OCI-LY1 (cell line): Measurements from ENCODE around the gene QPRT.

Experiments used
- EZH2 ChIP-seq: fragments of 200-600 bp; sonication (generic), shearing (Covaris generic); IDR thresholded peaks from 2 replicates; pipeline ENCODE4 v1.8.0; 2017; ENCODE audit warnings: borderline replicate concordance, mixed run types, mild to moderate bottlenecking, antibody characterized with exemption, low read length, moderate library complexity, mixed read lengths
- TF ChIP-seq, protein P1 (sequence below): fragments of 200-600 bp; sonication (generic), shearing (Covaris generic); IDR thresholded peaks from 2 replicates; pipeline ENCODE4 v1.5.1; 2017; ENCODE audit warnings: mild to moderate bottlenecking, antibody characterized with exemption, low read length, moderate library complexity, mixed read lengths

DNA sequence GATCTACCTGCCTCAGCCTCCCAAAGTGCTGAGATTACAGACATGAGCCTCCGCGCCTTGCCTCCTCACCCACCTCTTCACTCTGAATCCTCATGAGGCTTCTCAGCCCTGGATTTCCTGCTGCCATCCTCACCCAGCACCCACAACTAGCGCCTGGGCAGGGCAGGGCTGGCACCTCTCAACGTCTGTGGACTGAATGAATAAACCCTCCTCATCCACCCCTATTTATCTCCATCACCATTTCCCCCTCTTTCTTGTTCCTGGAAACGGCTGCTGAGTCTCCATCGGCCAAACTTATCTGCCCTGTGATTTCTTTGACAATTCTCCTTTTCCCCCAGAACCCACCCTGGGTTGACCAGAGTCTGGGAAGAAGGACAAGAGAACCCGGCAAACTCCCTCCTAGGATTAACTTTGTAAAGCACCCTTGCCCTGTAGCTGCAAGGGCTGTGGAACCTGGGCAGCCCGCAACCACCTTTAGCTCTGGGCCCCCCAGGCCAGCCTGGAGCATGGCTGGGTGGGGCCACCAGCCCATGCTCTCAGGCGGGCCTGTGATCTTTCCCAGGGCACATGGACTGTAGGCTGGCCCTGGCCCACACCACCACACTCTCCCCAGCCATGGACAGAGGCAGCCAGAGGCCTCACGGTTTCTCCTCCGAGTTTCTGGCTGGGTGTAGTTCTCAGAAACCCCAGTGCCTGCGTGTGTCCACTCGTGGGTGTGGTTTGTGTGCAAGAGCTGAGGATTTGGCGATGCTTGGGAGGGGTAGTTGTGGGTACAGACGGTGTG, 13.5 kb upstream of the QPRT start:
- TF ChIP-seq, protein P1, sequence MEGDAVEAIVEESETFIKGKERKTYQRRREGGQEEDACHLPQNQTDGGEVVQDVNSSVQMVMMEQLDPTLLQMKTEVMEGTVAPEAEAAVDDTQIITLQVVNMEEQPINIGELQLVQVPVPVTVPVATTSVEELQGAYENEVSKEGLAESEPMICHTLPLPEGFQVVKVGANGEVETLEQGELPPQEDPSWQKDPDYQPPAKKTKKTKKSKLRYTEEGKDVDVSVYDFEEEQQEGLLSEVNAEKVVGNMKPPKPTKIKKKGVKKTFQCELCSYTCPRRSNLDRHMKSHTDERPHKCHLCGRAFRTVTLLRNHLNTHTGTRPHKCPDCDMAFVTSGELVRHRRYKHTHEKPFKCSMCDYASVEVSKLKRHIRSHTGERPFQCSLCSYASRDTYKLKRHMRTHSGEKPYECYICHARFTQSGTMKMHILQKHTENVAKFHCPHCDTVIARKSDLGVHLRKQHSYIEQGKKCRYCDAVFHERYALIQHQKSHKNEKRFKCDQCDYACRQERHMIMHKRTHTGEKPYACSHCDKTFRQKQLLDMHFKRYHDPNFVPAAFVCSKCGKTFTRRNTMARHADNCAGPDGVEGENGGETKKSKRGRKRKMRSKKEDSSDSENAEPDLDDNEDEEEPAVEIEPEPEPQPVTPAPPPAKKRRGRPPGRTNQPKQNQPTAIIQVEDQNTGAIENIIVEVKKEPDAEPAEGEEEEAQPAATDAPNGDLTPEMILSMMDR = no peak
- no peak for TF ChIP-seq EZH2
